ENCODE results near the gene MED13L. TPM values are rescaled to one million over a fixed set of nuclear protein-coding genes. Genes with fewer than 3 reads are reported as not detected.
"Not testable (repeated sequence)": the region's sequence is repeated elsewhere in the genome, so short reads cannot be mapped to it uniquely, and the experiment has no call there.

MED13L gene
- total RNA-seq, 1 donor from 2014 or later = 91.5 TPM

DNA sequence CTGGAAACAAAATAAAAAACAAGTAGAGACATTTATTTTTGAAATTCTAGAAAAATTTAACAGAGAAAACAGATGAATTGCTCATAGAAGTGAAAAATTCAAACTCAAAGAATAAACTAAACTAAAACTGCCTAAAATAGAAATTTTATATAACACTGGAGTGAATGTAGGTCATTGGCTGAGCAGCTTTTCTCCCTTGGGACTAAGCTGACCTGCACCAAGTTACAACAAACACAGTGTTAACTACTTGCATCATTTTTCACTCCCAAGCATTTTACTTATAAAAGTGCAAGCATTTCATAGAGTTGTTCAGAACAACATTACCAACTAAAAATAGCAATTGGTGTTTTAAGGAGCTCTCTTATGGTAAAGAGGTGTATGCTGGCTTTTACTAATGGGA is 298.1 kb downstream of the MED13L start:
- DNase-seq (ENCODE audit: low read depth in 2 of 2) = no peak

DNA sequence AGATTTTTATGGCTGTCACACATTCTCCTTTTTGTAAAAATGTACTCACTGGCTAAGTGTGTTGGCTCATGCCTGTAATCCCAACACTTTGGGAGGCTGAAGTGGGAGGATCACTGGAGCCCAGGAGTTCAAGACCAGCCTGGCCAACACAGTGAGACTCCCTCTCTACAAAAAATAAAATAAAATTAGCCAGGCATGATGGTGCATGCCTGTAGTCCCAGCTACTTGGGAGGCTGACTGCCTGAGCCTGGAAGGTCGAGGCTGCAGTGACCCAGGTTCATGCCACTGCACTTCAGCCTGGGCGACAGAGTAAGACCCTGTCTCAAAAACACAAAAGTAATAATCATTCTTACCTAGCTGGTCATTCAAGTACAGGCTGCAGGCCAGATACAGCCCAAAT is 300.7 kb downstream of the MED13L start:
- DNase-seq (ENCODE audit: low read depth in 2 of 2) = not testable (repeated sequence)

DNA sequence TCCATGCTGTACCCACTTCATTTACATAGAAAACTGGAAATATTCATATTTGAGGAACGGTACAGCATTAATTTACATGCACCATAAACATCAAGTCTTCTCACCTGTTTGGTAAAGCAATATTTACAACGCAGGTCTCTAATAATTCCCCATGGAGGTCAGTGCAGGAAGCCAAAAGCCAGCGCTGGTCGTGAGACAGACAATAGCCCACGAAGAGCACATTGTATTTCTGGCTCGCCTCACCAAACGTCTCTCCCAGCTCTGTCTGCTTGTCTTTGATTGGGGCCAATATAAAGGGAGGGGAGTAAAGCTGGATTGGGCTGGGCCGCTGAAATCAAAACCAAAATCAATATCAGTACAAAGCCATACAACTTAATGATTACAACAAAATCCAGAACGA is 302.1 kb downstream of the MED13L start:
- DNase-seq (ENCODE audit: low read depth in 2 of 2) = peak in 1 of 2 donors; percentile 65

DNA sequence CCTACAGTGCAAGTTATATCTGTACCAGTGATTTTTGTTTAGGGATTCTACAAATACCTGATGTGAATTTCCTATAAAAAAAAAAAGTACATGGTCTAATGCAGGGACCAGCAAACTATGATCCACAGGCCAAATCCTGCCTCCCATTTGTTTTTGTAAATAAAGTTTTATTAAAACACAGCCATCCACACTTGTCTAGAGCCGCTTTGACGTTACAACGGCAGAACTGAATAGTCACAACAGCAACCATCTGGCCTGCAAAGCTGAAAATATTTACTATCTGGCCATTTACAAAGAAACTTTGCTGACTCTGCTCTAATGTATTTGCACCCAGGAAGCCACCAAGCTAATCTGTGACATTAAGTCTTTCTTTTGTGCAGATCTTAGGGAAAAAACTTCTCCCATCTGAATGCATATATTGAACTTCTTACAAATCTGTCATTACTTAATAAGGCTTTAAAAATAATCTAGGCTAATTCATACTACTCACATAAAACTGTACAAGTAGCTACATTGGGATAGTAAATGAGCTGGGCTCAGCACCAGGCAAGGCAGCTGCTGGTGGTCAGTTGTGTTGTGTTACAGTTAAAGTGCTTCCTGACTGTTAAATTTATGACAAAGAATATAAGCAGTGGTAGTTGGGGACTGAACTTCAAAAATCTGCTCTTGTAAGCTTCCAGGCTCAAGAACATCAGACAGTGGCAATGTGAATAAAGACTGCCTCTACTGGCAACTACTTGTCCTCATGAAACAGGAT is 303.3 kb downstream of the MED13L start:
- no peak for DNase-seq (ENCODE audit: low read depth in 2 of 2)

DNA sequence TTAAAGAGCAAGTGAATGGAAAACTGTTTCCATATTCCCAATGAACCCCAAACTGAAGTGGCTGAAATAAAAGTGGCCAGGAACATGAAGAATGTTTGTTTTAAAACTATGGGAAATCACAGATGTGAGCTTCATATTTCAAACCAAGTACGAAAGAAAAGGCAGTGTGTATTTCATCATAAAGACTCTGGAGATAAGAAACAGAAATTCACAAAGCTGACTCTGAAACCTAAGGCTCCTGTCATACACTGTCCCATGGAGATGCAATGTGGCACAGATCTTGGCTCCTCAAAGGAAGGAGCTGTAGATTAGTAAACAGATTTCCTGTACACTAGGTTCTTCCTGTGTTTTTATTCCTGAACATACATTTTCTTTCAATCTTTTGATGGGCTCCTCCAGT is 304.4 kb downstream of the MED13L start:
- no peak for DNase-seq (ENCODE audit: low read depth in 2 of 2)

DNA sequence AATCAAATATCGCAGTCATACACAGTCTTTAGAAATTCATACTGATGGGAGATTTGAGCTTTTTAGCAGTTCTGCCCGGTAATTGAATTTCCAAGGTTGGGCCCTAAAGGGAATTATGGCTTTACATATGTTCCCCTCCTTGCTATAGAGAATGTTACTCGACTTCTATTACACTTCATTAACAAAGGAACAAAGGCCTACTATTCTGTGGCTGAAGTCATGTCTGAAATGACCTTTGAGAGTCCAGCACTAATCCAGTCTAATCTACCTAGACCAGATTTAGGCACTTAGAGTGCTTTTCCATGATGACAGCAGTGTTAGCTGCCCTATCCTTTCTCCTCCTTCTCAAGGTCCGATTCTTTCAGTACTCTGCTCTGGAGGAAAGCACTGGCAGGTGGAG is 305.3 kb downstream of the MED13L start:
- DNase-seq (ENCODE audit: low read depth in 2 of 2) = no peak

DNA sequence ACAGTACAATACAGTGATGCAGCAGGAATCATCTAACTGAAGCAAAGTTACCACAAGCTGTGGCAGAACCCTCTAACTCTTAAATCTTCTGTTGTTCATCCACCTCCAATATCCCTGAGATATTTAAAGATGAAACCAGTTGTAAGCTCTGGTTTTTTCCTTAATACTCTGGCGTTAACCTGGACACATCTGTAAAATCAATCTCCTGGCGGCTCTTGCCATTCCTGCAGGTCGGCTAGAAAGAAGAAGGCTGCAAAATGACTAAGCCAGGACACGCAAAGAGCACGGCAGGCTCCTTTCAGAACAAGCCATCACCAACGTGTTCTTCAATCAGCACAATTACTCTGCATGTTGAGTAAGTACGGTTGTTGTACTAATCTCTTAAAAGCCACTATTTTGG is 309.3 kb downstream of the MED13L start:
- DNase-seq (ENCODE audit: low read depth in 2 of 2) = no peak

DNA sequence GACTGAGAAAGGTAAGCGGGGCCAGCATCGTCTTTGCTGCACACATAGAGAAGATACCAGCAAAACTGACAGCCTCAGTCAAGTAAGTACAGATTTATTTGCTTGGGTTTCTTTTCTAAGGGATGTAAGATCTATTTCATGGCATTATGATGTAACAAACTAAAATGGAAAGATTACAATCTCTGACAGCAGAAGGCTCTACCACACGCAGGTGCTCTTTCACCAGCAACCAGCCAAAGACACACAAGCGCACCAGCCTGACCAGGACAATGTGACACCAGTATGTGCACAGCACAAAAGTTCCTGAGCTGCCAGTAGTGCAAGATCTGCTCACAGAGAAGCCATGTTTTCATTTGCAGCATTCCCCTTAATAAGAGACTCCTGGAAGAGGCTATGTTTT is 311.1 kb downstream of the MED13L start:
- no peak for DNase-seq (ENCODE audit: low read depth in 2 of 2)

DNA sequence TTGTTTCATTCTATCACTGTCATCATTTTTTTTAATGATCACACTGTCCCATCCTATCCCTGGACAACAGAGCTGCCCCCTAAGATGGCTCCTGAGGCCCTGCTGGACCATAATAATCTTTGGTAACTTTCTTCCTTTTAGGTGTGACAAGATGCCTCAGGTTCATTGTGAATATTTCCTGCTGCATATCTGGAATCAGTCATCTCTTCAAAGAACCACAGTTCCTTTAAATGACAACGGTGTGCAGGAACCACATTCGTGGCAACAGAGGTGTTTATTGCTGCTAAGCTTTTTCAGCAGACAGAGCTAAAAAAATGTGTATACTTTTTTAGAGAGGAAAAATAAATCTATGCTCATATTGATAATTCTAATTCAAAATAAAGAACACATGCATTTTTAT is 312.9 kb downstream of the MED13L start:
- no peak for DNase-seq (ENCODE audit: low read depth in 2 of 2)

DNA sequence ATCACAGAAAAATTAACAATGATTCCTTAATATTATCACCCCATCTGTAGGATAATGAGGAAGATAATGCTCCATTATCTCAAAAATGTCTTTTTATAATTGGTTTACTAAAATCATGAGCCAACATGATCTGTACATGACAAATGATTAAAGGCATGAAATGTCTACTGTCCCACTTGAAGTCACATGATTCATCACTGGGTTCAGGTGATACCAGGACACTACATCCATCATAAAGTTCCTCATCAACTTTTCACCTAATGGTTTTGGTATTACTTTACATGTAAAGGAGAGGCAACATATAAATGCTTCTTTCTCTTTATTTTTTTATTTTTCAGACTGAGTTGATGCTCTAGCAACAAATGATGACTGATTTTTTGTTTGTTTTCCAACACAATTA is 313.3 kb downstream of the MED13L start:
- no peak for DNase-seq (ENCODE audit: low read depth in 2 of 2)

DNA sequence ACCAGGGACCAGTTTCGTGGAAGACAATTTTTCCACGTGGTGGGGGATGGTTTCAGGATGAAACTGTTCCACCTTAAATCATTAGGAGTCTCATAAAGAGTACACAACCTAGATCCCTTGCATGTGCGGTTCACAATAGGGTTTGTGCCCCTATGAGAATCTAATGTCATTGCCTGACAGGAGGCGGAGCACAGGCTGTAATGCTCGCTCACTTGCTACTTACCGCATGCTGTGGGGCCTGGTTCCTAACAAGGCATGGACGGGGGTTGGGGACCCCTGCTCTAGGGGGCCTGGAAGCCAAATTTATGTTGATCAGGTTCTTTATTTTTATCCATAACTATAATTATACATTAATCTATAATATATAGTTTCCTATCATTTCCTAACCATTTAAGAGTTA is 315.3 kb downstream of the MED13L start:
- DNase-seq (ENCODE audit: low read depth in 2 of 2) = no peak

DNA sequence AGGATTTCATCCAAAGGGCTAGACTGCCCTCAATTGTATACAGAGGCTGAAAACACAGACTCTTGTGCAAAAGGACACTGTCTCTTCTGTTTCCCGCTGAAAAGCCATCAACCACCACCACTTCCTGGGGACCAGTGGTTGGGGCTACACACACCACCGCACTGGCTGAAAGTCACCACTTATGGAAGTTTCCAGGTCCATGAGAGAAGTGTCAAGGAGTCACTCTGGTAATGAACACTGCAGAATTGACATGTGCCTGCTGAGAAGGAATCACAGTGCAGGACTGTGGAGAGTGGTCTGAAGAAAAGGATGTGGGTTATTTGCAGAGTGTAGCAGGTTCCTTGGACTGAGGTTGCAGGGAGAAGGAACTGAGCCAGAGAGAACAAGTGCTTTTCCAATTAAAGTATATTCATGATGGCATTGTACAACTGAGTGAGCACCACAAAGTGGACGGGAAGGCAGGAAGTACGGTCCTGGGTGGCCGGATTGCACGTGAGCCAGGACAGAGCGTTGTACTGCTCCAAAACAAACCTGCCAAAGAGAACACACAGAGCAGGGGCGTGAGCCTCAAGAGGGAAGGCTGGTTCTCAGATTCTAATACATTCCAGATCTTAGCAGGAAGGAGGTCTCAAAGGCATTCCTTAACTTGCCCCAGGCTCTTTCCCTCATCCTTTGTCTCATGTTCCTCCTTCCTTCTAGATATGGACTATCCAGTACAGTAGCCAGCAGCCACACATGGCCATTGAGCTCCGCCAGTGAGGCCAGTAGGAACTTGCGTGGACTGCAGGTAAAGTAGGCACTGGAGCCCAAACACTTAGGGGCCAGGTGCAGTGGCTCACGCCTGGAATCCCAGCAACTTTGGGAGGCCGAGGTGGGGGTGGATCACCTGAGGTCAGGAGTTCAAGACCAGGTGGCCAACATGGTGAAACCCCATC is 316.4 kb downstream of the MED13L start:
- no peak for DNase-seq (ENCODE audit: low read depth in 2 of 2)

DNA sequence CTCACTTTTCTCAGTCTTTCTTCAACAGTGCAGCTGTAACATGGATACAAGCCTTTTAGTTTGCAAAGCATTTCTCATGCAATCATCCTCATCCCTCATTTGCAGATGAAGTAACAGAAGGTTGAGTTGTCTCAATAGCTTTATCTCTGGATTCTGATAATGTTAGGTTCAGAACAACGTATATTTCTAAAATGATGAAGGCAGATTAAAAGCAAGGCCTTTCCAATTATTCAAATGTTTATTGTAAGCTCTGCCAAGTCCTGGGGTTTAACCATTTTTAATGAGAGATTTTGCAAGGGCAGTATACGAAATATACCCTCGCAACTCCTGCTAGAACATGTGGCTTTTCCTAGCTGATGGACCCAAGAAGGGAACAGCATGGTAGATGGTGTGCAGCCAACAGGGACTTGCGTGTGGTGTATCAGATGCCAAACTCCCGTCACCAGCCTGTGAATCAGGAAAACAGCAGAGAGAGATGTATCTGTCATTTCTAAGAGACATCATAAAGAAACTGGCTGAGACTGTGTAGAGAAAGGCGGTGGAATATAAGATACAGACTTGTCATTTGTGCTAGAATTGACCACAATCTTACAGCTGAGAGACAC is 319.7 kb downstream of the MED13L start:
- DNase-seq (ENCODE audit: low read depth in 2 of 2) = no peak

DNA sequence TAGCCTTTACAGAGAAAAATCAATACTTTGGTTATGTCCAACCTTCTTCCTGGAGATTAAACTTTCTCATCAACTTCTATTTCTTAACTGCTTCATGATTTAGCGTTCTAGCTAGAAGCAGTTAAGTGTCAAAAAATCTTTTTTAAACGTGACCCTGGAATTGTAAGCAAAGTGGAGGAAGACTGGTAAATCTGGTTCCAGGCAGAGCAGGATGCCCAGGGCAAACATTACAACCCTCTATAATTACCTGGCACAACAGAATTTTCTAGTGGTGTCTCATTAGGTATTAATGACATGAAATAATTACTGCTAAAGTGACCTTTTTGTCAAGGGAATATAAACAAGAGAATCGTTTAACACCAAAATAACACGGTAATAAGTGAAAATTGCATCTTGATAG is 320.8 kb downstream of the MED13L start:
- no peak for DNase-seq (ENCODE audit: low read depth in 2 of 2)

DNA sequence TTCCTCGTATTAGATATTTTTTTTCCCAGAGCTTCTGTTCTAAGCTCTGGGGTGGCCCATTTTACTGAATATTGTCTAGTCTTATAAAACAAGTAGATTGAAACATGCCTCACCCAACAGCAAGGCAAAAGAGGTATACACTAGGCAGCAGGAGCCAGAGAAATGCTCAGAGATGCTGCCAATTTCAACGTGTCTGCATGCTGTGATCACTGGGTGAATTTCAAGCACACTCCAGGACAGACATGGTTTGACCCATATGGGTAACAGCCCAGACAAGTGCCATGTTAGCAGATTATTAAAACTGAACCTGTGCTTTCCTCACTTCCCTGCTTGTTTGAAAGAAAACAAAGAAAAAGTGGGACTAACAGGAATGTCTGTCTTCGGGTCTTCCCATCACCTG is 321.3 kb downstream of the MED13L start:
- no peak for DNase-seq (ENCODE audit: low read depth in 2 of 2)

DNA sequence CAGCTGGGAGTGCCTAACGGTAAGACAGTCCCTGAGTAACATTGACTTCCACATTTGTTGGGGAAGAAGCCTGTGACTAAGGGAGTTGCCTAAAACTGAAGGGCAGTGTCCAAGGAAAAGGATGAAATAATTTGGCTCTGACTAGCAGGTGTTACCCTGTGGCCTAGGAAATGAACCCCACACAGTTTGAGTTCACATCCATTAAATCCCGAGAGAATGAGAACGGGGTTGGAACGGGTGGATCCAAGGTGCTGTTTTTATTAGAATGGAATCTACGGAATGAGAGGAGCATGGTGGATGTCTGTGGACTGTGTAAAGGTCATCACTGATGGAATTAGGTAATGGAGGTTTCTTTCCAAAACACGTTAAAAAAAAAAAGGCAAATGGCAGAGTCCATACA is 324.0 kb downstream of the MED13L start:
- peak in 1 of 2 donors; percentile 46 for DNase-seq (ENCODE audit: low read depth in 2 of 2)

DNA sequence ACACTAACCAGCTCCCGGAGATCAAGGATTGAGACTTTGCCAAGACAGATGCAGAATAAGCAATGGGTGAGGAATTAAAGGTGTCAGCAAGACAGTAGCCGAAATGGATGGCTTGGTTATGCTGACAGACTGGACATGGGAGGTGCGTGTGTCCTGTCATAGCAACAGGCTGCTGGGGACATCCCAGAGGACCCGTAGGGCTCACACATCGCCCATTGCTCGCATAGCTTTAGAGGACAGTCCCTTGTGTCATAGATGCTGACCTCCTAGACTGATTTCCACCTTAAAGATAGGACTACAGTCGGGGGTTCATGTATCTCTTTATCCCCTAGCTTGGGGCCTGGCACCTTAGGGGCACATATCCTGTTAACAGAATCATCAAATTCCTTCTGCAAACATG is 324.5 kb downstream of the MED13L start:
- no peak for DNase-seq (ENCODE audit: low read depth in 2 of 2)

DNA sequence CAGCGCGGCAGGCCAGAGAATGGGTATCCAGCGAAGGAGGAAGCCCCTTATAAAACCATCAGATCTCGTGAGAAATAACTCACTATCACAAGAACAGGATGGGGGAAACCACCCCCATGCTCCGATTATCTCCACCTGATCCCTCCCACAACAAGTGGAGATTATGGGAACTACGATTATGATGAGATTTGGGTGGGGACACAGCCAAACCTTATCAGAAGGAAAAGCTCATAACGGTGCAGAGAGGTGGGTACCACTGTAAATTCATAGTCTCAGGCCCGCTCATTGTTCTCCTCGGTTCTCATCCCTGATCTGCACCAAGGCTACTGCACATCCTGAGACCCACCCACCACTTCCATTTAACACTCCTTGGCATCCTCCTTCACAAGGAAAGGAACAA is 326.5 kb downstream of the MED13L start:
- no peak for DNase-seq (ENCODE audit: low read depth in 2 of 2)

DNA sequence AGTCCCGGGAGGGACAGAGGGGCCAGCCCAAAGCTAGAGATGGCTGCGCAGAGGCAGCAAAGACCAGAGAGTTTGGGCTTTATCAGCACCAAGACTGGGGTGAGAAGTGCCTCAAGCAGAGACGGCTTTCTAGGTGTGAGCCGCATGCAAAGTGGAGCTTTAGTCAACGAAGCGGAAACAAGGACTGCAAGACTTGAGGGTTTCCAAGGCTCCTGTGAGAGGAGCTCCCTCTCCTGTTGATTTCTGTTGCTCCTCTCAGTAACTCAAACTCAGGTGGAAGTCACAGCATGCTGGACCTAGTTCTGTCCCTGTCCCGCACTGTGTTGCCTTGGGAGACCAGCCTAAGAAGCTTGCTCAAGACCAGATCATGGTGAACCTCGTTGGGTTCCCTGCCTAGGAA is 327.8 kb downstream of the MED13L start:
- no peak for DNase-seq (ENCODE audit: low read depth in 2 of 2)

DNA sequence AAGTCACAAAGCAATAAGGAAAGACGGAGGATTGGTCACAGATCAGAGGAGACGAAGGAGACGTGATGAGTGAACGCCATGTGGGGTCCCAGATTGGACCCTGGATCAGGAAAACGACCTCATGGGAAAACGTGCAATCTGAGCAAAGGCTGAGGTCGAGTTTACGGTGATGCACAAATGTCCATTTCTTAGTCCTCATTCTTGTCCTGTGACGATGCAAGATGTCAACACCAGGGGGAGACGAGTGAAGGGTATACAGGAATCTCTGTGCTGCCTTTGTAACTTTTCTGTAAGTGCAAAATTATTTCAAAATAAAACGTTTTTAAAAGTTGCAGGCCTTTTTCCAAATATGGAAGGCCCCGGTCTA is 329.8 kb downstream of the MED13L start:
- no peak for DNase-seq (ENCODE audit: low read depth in 2 of 2)

DNA sequence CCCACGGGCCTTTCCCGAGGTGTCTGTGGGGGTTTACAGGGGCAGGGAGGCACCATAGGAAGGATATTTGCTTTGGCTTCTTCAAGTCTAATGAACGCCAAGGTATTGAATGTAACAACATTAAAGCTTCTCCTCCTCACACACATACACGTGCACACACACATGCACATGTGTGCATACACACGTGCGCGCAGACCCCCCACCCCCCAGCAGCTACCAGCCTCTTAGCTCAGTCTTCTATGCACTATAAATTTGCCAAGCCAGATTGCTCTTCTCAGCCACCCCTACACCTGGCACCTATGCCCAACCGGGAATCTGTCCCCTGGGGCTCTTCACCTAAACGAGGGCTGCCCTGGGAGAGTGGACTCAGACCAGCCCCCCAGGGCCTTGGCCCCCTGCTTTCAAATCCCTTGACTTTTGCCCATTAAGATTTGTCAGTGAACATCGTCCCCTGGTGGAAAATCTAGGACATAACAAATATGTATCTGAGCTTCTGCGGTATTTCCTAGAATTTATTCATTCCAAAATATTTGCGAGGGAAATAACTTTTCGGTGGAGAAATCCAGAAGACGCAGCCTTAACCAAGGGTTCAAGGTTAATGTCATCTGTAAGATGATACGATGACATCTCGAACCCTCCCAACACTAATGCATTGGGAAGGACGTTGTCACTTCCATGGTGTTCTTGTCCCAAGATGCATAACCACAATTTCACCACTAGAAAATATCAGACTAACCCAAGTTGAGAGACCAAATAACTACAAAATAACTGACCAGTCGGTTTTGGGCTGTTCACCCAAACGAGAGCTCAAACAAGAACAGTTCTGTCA is 330.4 kb downstream of the MED13L start:
- DNase-seq (ENCODE audit: low read depth in 2 of 2) = peak; percentile 17 to 29

DNA sequence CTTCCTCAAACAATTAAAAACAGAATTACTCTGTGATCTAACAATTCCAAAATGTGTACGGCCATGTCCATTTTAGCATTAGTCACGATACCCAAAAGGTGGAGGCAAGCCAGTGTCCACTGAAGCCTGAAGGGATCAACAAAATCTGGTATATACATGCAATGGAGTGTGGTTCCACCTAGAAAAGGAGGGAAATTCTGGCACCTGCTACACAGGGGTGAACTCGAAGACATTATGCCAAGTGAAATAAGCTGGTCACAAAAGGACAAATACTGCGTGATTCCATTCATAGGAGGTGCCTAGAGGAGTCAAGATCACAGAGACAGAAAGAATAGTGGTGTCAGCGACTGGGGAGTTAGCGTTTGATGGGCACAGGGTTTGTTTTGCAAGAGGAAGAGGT is 331.4 kb downstream of the MED13L start:
- DNase-seq (ENCODE audit: low read depth in 2 of 2) = no peak

All from lung microvascular endothelial cell (primary cell).